ENCODE measurements around the gene PC. TPM values are rescaled to one million over a fixed set of nuclear protein-coding genes. Genes with fewer than 3 reads are reported as not detected.

The PC gene
- polyA plus RNA-seq, 1 donor (not counting 4 experiments of a cell fraction or from before 2014, with no cell fraction given) = 13.3 TPM

GRCh38 chr11:66861038-66861773, 97.0 kb downstream of the PC start:
- FAIRE-seq (no peak), DNase-seq (ENCODE audit: low read depth, low spot score) (no peak)
- no peak for TF ChIP-seq CTCF (optimal IDR thresholded peaks at IDR 0.05 in 1 of 3, IDR thresholded peaks at IDR 0.05 in 1 of 3, conservative IDR thresholded peaks at IDR 0.05 in 1 of 3; ENCODE audit: extremely low read depth in 1 of 3, insufficient read depth in 2 of 3, low read length in 3 of 3)
- TF ChIP-seq EZH2 (IDR thresholded peaks at IDR 0.05; ENCODE audit: low read length) = no peak
- Histone ChIP-seq H3K4me2 (ENCODE audit: control insufficient read depth, extremely low read depth, insufficient read depth, low read depth, low read length) (no peak overlapping the region), H3K27me3 (ENCODE audit: control insufficient read depth, extremely low read depth, insufficient read depth, low read length) (no peaks in the 10 kb centered on the region), H2AFZ (ENCODE audit: control insufficient read depth, low read length) (no peak overlapping the region), H3K27ac (ENCODE audit: control insufficient read depth, insufficient read depth, low read length) (no peak overlapping the region), H3K9me1 (ENCODE audit: control insufficient read depth, extremely low read depth, insufficient read depth, low read length) (no peaks in the 10 kb centered on the region), H4K20me1 (ENCODE audit: control insufficient read depth, extremely low read depth, insufficient read depth, low read length) (peaks cover 6% of the 10 kb centered on the region), H3K9ac (ENCODE audit: control insufficient read depth, extremely low read depth, insufficient read depth, low read length) (no peak overlapping the region), H3K4me3 (ENCODE audit: control insufficient read depth in 2 of 3, extremely low read depth in 1 of 3, insufficient read depth in 2 of 3, low read depth in 1 of 3, low read length in 3 of 3) (no peak overlapping the region), H3K36me3 (ENCODE audit: control insufficient read depth in 2 of 2, extremely low read depth in 1 of 2, insufficient read depth in 2 of 2, low read length in 2 of 2) (peaks cover 0 to 9% of the 10 kb centered on the region in 2 experiments), H3K4me1 (ENCODE audit: control insufficient read depth, extremely low read depth, insufficient read depth, low read length) (peaks cover 16% of the 10 kb centered on the region), H3K9me3 (ENCODE audit: control insufficient read depth, low read depth, low read length) (no peaks in the 10 kb centered on the region), H3K79me2 (ENCODE audit: control insufficient read depth, insufficient read depth, low read length) (no peaks in the 10 kb centered on the region)
- dilution Hi-C loops (cut with MboI; ENCODE audit: extremely low pct_ligation_motif_present, low sequenced_read_pairs) = no loop called here

GRCh38 chr11:66860449-66860831, 97.7 kb downstream of the PC start:
- TF ChIP-seq EZH2 (IDR thresholded peaks at IDR 0.05; ENCODE audit: low read length) = no peak
- TF ChIP-seq CTCF (optimal IDR thresholded peaks at IDR 0.05 in 1 of 3, IDR thresholded peaks at IDR 0.05 in 1 of 3, conservative IDR thresholded peaks at IDR 0.05 in 1 of 3; ENCODE audit: extremely low read depth in 1 of 3, insufficient read depth in 2 of 3, low read length in 3 of 3) = peak in 1 of 3 experiments; percentile 13
- no peak overlapping the region for H3K4me3 ChIP-seq (ENCODE audit: control insufficient read depth in 2 of 3, extremely low read depth in 1 of 3, insufficient read depth in 2 of 3, low read depth in 1 of 3, low read length in 3 of 3)
- H3K4me2 ChIP-seq (ENCODE audit: control insufficient read depth, extremely low read depth, insufficient read depth, low read depth, low read length) = no peak overlapping the region
- peaks cover 21% of the 10 kb centered on the region for H3K4me1 ChIP-seq (ENCODE audit: control insufficient read depth, extremely low read depth, insufficient read depth, low read length)
- no peak for FAIRE-seq
- H3K79me2 ChIP-seq (ENCODE audit: control insufficient read depth, insufficient read depth, low read length) = no peaks in the 10 kb centered on the region
- H4K20me1 ChIP-seq (ENCODE audit: control insufficient read depth, extremely low read depth, insufficient read depth, low read length) = peaks cover 6% of the 10 kb centered on the region
- no peak overlapping the region for H3K27ac ChIP-seq (ENCODE audit: control insufficient read depth, insufficient read depth, low read length)
- no peak overlapping the region for H3K9ac ChIP-seq (ENCODE audit: control insufficient read depth, extremely low read depth, insufficient read depth, low read length)
- no peaks in the 10 kb centered on the region for H3K9me1 ChIP-seq (ENCODE audit: control insufficient read depth, extremely low read depth, insufficient read depth, low read length)
- no peak for DNase-seq (ENCODE audit: low read depth, low spot score)
- dilution Hi-C loops (cut with MboI; ENCODE audit: extremely low pct_ligation_motif_present, low sequenced_read_pairs) = no loop called here
- H3K36me3 ChIP-seq (ENCODE audit: control insufficient read depth in 2 of 2, extremely low read depth in 1 of 2, insufficient read depth in 2 of 2, low read length in 2 of 2) = peaks cover 0 to 7% of the 10 kb centered on the region in 2 experiments
- H2AFZ ChIP-seq (ENCODE audit: control insufficient read depth, low read length) = no peak overlapping the region
- no peaks in the 10 kb centered on the region for H3K9me3 ChIP-seq (ENCODE audit: control insufficient read depth, low read depth, low read length)
- no peaks in the 10 kb centered on the region for H3K27me3 ChIP-seq (ENCODE audit: control insufficient read depth, extremely low read depth, insufficient read depth, low read length)
